ENCODE data around the gene PANK2.
A peak's percentile ranks its signal among the peaks of the same experiment; 100 is the strongest.

Gene PANK2

DNA sequence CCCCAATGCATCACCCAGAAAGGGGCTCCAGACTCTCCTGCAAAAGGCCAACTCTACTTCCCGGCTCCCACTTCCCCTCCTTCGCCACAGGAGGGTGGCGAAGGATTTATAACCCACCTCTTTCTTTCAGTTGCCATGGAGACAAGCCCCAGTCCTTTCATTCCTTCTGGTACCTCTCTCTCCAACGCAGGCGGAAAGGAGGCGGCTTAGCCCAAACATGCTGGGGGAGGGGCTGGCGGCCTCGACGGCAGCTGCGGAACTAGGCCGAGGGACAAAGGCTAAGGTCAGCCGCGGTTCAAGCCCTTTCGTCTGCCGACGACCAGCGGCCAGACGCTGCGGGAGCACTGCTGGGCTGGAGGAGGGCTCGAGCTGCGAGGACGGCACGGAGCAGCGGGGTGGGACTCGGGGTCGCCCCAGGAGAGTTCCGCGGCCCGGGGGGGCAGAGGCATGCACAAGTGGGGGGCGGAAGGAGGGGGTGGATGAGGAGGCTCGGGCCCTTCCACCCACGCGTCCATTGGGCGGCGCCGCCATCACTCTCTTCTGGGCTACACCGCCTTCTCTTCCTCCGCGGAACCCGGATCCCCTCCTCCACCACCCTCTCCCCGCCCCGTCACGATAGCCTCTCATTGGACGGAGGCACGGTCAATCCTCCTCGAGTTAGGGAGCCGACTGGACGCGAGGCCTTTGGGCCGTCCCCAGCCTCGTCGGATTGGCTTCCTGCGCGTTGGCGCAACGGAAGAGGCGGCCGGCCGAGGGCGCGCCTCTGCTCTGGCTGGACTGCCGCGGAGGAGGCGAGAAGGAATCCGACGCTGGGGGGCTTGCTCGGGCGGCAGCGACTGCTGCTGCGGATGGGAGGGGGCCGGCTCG, at the start of gene PANK2:
Gene PANK2, plus strand, starts transcription at position 766 of the 867 bp plus-strand sequence.
- no peak for TF ChIP-seq FOXM1 (IDR thresholded peaks at IDR 0.05; ENCODE audit: borderline replicate concordance, low read depth)
- TF ChIP-seq, protein P1, sequence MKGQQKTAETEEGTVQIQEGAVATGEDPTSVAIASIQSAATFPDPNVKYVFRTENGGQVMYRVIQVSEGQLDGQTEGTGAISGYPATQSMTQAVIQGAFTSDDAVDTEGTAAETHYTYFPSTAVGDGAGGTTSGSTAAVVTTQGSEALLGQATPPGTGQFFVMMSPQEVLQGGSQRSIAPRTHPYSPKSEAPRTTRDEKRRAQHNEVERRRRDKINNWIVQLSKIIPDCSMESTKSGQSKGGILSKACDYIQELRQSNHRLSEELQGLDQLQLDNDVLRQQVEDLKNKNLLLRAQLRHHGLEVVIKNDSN (IDR thresholded peaks at IDR 0.05): 0 out of 2 replicates have a peak, but pooled peaks have one; percentile 21
- TF ChIP-seq RAD21 (IDR thresholded peaks at IDR 0.05; ENCODE audit: low read depth): peak; percentile 26; the same call in 1 of the 2 replicates
- TF ChIP-seq MAX (IDR thresholded peaks at IDR 0.05): peak; percentile 72
- no peak for TF ChIP-seq REST (IDR thresholded peaks at IDR 0.05; ENCODE audit: low read depth)
- TF ChIP-seq TCF12 (IDR thresholded peaks at IDR 0.05; ENCODE audit: low read depth): peak; percentile 75
- TF ChIP-seq TAF1 (IDR thresholded peaks at IDR 0.05; ENCODE audit: low read depth): peak; percentile 85
- TF ChIP-seq YY1 (IDR thresholded peaks at IDR 0.05; ENCODE audit: low read depth): peak; percentile 86
- no peak for TF ChIP-seq NFIC (IDR thresholded peaks at IDR 0.05)
- TF ChIP-seq CEBPB (IDR thresholded peaks at IDR 0.05): no peak
- TF ChIP-seq CREB1 (IDR thresholded peaks at IDR 0.05; ENCODE audit: low read depth): peak; percentile 44; the same call in 1 of the 2 replicates
- TF ChIP-seq EP300 (IDR thresholded peaks at IDR 0.05; ENCODE audit: borderline replicate concordance): 0 out of 2 replicates have a peak, but pooled peaks have one; percentile 8
- peak; percentile 45 for TF ChIP-seq TEAD4 (IDR thresholded peaks at IDR 0.05)
- TF ChIP-seq EGR1 (IDR thresholded peaks at IDR 0.05): peak; percentile 93
- TF ChIP-seq ZBTB7A (IDR thresholded peaks at IDR 0.05; ENCODE audit: low read depth): no peak; the same call in 1 of the 2 replicates

GRCh38 chr20:3842348-3842930, 46.7 kb upstream of the PANK2 start:
- TF ChIP-seq FOXM1 (IDR thresholded peaks at IDR 0.05; ENCODE audit: borderline replicate concordance, low read depth) (no peak), TAF1 (IDR thresholded peaks at IDR 0.05; ENCODE audit: low read depth) (no peak), CREB1 (IDR thresholded peaks at IDR 0.05; ENCODE audit: low read depth) (no peak), TEAD4 (IDR thresholded peaks at IDR 0.05) (no peak), NFIC (IDR thresholded peaks at IDR 0.05) (no peak), TCF12 (IDR thresholded peaks at IDR 0.05; ENCODE audit: low read depth) (no peak), YY1 (IDR thresholded peaks at IDR 0.05; ENCODE audit: low read depth) (no peak), EGR1 (IDR thresholded peaks at IDR 0.05) (no peak), MAX (IDR thresholded peaks at IDR 0.05) (no peak), RAD21 (IDR thresholded peaks at IDR 0.05; ENCODE audit: low read depth) (no peak), EP300 (IDR thresholded peaks at IDR 0.05; ENCODE audit: borderline replicate concordance) (no peak), ZBTB7A (IDR thresholded peaks at IDR 0.05; ENCODE audit: low read depth) (no peak), REST (IDR thresholded peaks at IDR 0.05; ENCODE audit: low read depth) (no peak), CEBPB (IDR thresholded peaks at IDR 0.05) (no peak)
- TF ChIP-seq, protein P1 (IDR thresholded peaks at IDR 0.05): no peak

DNA sequence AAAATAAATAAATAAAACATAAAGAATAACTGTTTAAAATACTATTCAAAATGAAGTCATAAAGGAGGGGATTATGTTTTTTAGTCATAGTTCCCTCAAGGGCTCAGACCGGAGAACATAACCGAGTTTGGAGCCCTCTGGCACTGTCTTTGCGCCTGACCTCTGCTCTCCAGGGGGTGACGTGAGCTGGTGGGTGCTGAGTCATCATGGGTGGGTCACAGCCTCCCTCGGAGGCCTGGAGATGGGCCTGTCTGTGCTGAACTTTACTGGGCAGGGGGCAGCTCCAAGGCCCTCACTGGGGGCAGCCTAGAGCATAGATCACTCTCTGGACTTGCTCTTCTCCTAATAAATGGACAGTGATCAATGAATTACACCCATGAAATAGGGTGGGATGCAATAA, 45.7 kb upstream of the PANK2 start:
- TF ChIP-seq MAX (IDR thresholded peaks at IDR 0.05) (no peak), EP300 (IDR thresholded peaks at IDR 0.05; ENCODE audit: borderline replicate concordance) (no peak), TAF1 (IDR thresholded peaks at IDR 0.05; ENCODE audit: low read depth) (no peak), CEBPB (IDR thresholded peaks at IDR 0.05) (no peak), TCF12 (IDR thresholded peaks at IDR 0.05; ENCODE audit: low read depth) (no peak), FOXM1 (IDR thresholded peaks at IDR 0.05; ENCODE audit: borderline replicate concordance, low read depth) (no peak)
- TF ChIP-seq, protein P1 (IDR thresholded peaks at IDR 0.05): no peak

DNA sequence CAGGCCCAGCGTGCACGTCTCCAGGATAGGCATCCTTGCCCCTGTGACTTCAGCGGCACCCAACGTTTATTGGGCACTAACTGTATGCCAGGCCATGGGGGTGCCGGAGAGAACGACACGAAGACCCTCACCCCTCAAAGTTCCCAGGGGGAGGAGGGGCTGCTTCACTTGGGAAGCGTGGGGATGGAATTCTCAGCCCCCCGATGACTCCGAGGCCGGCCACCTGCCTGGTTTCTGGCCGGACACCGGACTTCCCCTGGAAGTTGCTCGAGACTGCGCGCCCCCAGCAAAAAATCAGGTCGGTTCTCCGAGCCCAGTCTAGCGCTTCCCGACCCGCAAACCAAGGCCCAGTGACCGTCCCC, 42.8 kb upstream of the PANK2 start:
- TF ChIP-seq NFIC (IDR thresholded peaks at IDR 0.05) (no peak), CEBPB (IDR thresholded peaks at IDR 0.05) (no peak), EP300 (IDR thresholded peaks at IDR 0.05; ENCODE audit: borderline replicate concordance) (no peak), EGR1 (IDR thresholded peaks at IDR 0.05) (no peak), ZBTB7A (IDR thresholded peaks at IDR 0.05; ENCODE audit: low read depth) (no peak), CREB1 (IDR thresholded peaks at IDR 0.05; ENCODE audit: low read depth) (no peak), TAF1 (IDR thresholded peaks at IDR 0.05; ENCODE audit: low read depth) (no peak), RAD21 (IDR thresholded peaks at IDR 0.05; ENCODE audit: low read depth) (no peak)
